Activated naive CD4-positive, alpha-beta T cell (primary cell): ENCODE measurements around the gene KLK4.

Source experiments
- DNase-seq, 4 experiments: peaks; one replicate each; lab custom pipeline; 2025; lab: John Stamatoyannopoulos, UW

Gene KLK4

DNA sequence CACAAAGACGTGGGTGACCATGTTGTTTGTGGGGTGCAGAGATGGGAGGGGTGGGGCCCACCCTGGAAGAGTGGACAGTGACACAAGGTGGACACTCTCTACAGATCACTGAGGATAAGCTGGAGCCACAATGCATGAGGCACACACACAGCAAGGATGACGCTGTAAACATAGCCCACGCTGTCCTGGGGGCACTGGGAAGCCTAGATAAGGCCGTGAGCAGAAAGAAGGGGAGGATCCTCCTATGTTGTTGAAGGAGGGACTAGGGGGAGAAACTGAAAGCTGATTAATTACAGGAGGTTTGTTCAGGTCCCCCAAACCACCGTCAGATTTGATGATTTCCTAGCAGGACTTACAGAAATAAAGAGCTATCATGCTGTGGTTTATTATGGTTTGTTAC, 32.3 kb downstream of the KLK4 start:
- DNase-seq = no peak

DNA sequence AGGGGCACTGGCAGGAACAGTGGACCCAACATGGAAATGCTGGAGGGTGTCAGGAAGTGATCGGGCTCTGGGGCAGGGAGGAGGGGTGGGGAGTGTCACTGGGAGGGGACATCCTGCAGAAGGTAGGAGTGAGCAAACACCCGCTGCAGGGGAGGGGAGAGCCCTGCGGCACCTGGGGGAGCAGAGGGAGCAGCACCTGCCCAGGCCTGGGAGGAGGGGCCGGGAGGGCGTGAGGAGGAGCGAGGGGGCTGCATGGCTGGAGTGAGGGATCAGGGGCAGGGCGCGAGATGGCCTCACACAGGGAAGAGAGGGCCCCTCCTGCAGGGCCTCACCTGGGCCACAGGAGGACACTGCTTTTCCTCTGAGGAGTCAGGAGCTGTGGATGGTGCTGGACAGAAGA, 33.9 kb downstream of the KLK4 start:
- no peak for DNase-seq

DNA sequence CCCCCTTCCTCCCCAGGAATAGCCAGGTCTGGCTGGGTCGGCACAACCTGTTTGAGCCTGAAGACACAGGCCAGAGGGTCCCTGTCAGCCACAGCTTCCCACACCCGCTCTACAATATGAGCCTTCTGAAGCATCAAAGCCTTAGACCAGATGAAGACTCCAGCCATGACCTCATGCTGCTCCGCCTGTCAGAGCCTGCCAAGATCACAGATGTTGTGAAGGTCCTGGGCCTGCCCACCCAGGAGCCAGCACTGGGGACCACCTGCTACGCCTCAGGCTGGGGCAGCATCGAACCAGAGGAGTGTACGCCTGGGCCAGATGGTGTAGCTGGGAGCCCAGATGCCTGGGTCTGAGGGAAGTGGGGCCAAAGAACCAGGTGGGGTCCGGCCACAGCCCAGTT, 34.7 kb downstream of the KLK4 start:
- DNase-seq = no peak

DNA sequence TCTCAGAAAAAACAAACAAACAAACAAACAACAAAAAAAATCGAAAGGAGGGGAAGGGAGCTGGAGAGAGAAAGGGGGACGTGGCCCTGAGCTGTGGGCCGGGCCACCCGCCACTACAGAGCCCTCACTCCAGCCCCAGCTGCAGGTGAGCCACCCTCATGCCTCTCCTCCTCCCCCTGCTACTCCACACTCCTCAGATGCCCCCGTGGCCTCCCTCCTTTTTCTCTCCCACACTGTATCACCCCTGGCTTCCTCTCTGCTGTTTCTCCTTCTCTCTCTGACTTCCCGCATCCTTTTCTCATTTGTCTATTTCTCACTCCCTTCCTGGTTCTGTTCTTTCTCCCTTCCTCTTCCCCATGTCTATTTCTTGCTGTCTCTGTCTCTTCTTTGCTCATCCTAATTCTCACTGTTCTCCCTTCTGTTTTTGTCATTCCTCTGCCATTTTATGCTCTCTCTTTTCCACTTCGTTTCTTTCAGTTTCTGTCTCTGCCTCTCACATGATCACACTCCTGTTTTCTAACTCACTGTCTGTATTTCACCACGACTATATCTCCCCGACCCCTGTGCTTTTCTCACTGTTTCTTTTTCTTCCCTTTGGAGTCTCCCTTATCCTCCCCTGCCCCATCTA, 35.3 kb downstream of the KLK4 start:
- no peak for DNase-seq

DNA sequence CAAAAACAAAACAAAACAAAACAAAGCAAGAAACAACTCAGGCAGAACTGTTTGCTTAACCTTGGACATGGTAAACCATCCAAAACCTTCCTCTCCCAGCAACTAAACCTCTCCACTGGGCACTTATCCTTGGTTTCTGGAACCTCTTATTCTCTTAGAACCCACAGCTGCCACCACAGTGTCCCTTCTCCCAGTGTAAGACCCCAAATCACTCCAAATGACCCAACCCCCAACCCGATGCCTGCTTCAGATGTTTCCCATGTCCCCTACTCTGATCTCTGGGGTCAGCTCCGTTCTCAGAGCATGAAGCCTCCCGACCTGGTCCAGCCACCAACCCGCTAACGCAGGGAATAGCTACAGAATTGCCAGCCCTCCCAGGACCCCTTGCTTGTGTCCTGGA, 37.0 kb downstream of the KLK4 start:
- DNase-seq = no peak

DNA sequence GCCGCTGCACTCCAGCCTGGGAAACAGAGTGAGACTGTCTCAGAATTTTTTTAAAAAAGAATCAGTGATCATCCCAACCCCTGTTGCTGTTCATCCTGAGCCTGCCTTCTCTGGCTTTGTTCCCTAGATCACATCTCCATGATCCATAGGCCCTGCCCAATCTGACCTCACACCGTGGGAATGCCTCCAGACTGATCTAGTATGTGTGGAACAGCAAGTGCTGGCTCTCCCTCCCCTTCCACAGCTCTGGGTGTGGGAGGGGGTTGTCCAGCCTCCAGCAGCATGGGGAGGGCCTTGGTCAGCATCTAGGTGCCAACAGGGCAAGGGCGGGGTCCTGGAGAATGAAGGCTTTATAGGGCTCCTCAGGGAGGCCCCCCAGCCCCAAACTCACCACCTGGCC, 38.1 kb downstream of the KLK4 start, which contains the start of gene KLK2:
KLK2 (plus strand) TSS at position 384 of the 400 bp plus-strand sequence. CDS start 35 bp downstream, outside the sequence.
- no peak for DNase-seq

DNA sequence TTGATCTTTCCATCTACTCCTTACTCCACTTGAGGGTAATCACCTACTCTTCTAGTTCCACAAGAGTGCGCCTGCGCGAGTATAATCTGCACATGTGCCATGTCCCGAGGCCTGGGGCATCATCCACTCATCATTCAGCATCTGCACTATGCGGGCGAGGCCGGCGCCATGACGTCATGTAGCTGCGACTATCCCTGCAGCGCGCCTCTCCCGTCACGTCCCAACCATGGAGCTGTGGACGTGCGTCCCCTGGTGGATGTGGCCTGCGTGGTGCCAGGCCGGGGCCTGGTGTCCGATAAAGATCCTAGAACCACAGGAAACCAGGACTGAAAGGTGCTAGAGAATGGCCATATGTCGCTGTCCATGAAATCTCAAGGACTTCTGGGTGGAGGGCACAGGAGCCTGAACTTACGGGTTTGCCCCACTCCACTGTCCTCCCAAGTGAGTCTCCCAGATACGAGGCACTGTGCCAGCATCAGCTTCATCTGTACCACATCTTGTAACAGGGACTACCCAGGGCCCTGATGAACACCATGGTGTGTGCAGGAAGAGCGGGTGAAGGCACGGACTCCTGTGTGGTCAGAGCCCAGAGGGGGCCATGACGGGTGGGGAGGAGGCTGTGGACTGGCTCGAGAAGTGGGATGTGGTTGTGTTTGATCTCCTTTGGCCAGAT, 40.6 kb downstream of the KLK4 start:
- DNase-seq = no peak

DNA sequence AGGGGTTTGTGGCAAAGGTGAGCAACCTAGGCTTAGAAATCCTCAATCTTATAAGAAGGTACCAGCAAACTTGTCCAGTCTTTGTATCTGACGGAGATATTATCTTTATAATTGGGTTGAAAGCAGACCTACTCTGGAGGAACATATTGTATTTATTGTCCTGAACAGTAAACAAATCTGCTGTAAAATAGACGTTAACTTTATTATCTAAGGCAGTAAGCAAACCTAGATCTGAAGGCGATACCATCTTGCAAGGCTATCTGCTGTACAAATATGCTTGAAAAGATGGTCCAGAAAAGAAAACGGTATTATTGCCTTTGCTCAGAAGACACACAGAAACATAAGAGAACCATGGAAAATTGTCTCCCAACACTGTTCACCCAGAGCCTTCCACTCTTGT, 41.7 kb downstream of the KLK4 start:
- no peak for DNase-seq

DNA sequence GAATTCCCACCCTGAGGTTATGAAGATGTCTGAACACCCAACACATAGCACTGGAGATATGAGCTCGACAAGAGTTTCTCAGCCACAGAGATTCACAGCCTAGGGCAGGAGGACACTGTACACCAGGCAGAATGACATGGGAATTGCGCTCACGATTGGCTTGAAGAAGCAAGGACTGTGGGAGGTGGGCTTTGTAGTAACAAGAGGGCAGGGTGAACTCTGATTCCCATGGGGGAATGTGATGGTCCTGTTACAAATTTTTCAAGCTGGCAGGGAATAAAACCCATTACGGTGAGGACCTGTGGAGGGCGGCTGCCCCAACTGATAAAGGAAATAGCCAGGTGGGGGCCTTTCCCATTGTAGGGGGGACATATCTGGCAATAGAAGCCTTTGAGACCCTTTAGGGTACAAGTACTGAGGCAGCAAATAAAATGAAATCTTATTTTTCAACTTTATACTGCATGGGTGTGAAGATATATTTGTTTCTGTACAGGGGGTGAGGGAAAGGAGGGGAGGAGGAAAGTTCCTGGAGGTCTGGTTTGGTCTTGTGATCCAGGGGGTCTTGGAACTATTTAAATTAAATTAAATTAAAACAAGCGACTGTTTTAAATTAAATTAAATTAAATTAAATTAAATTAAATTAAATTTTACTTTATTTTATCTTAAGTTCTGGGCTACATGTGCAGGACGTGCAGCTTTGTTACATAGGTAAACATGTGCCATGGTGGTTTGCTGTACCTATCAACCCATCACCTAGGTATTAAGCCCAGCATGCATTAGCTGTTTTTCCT, 49.5 kb downstream of the KLK4 start:
- DNase-seq = no peak

DNA sequence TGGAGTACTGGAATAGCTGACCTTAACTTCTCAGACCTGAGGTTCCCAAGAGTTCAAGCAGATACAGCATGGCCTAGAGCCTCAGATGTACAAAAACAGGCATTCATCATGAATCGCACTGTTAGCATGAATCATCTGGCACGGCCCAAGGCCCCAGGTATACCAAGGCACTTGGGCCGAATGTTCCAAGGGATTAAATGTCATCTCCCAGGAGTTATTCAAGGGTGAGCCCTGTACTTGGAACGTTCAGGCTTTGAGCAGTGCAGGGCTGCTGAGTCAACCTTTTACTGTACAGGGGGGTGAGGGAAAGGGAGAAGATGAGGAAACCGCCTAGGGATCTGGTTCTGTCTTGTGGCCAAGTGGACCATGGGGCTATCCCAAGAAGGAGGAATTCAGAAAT, 50.2 kb downstream of the KLK4 start:
- DNase-seq = no peak

DNA sequence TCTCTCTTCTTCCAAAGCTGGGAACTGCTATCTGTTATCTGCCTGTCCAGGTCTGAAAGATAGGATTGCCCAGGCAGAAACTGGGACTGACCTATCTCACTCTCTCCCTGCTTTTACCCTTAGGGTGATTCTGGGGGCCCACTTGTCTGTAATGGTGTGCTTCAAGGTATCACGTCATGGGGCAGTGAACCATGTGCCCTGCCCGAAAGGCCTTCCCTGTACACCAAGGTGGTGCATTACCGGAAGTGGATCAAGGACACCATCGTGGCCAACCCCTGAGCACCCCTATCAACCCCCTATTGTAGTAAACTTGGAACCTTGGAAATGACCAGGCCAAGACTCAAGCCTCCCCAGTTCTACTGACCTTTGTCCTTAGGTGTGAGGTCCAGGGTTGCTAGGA, 51.3 kb downstream of the KLK4 start:
- DNase-seq = no peak

DNA sequence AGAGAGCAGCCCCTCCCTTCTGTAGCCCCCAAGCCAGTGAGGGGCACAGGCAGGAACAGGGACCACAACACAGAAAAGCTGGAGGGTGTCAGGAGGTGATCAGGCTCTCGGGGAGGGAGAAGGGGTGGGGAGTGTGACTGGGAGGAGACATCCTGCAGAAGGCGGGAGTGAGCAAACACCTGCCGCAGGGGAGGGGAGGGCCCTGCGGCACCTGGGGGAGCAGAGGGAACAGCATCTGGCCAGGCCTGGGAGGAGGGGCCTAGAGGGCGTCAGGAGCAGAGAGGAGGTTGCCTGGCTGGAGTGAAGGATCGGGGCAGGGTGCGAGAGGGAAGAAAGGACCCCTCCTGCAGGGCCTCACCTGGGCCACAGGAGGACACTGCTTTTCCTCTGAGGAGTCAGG, 52.3 kb downstream of the KLK4 start:
- no peak for DNase-seq

DNA sequence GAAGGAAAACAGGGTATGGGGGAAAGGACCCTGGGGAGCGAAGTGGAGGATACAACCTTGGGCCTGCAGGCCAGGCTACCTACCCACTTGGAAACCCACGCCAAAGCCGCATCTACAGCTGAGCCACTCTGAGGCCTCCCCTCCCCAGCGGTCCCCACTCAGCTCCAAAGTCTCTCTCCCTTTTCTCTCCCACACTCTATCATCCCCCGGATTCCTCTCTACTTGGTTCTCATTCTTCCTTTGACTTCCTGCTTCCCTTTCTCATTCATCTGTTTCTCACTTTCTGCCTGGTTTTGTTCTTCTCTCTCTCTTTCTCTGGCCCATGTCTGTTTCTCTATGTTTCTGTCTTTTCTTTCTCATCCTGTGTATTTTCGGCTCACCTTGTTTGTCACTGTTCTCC, 53.8 kb downstream of the KLK4 start:
- no peak for DNase-seq
